ENCODE measurements around the gene WWOX.

The WWOX gene

DNA sequence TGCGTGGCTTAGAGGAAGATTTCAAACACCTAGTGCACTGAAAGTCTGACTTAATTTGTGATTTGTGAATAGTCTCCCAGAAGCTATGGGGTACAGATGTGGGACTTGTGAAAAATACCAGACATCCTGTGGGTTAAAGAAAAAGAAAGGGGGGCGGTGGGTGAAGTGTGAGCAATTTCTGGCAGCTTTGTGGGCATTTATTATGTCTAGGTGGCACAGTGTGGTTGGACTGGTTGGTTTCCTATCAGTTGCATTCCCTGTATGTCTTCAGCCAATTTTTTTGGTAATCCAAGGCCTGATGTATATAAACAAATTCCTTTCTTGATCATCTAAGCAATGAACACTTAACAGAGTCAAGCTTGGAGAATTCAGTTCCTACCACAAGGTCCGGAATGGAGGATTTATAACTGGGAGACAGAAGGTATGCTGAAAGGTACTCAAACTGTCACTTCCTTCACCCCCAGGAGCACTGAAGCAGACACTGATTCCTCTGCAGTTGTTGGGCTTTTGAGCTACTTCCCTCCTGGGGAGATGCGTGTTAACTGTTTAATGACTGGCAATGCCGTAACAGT lies 211.6 kb downstream of the WWOX start:
- H3K27ac ChIP-seq (ENCODE audit: low read length), result peak overlapping the region; percentile 65

GRCh38 chr16:78311831-78312230 lies 212.4 kb downstream of the WWOX start:
- Histone ChIP-seq H3K9ac (ENCODE audit: low read depth, low read length) (no peak overlapping the region), H3K9me3 (ENCODE audit: insufficient read depth, low read length, severe bottlenecking) (no peaks in the 10 kb centered on the region), H3K27ac (ENCODE audit: low read length) (no peak overlapping the region), H3K27me3 (ENCODE audit: insufficient read depth, low read length, poor library complexity) (no peaks in the 10 kb centered on the region), H3K4me3 (ENCODE audit: low read depth in 1 of 2, low read length in 2 of 2) (no peak overlapping the region), H3K4me1 (ENCODE audit: insufficient read depth, low read length) (peaks cover 20% of the 10 kb centered on the region), H4K20me1 (ENCODE audit: insufficient read depth, low read length) (0 out of 2 replicates have a peak, but pooled peaks cover 3% of the 10 kb centered on the region), H3K79me2 (ENCODE audit: insufficient read depth, low read length) (no peaks in the 10 kb centered on the region), H3K36me3 (ENCODE audit: insufficient read depth, low read length) (no peaks in the 10 kb centered on the region), H2AFZ (ENCODE audit: low read depth, low read length) (no peak overlapping the region), H3K4me2 (ENCODE audit: insufficient read depth, low read length) (no peak overlapping the region)
- DNase-seq (no peak), ATAC-seq (ENCODE audit: insufficient read depth, low read depth) (no peak)
- TF ChIP-seq CTCF (IDR thresholded peaks at IDR 0.05; ENCODE audit: borderline replicate concordance, extremely low read depth, low read length, poor library complexity, severe bottlenecking) (no peak), EZH2 (IDR thresholded peaks at IDR 0.05; ENCODE audit: borderline replicate concordance, low read depth, low read length, severe bottlenecking) (no peak)

More for the DNA sequence above, 211.6 kb downstream of the WWOX start:
- Histone ChIP-seq H3K4me2 (ENCODE audit: insufficient read depth, low read length) (0 out of 2 replicates have a peak overlapping the region, but pooled peaks have one; percentile 18), H3K4me1 (ENCODE audit: insufficient read depth, low read length) (peaks cover 20% of the 10 kb centered on the region), H3K27me3 (ENCODE audit: insufficient read depth, low read length, poor library complexity) (no peaks in the 10 kb centered on the region), H3K79me2 (ENCODE audit: insufficient read depth, low read length) (no peaks in the 10 kb centered on the region), H3K36me3 (ENCODE audit: insufficient read depth, low read length) (no peaks in the 10 kb centered on the region), H2AFZ (ENCODE audit: low read depth, low read length) (no peak overlapping the region), H3K4me3 (ENCODE audit: low read depth in 1 of 2, low read length in 2 of 2) (no peak overlapping the region), H3K9me3 (ENCODE audit: insufficient read depth, low read length, severe bottlenecking) (no peaks in the 10 kb centered on the region), H3K9ac (ENCODE audit: low read depth, low read length) (peak overlapping the region; percentile 7; the same call in 1 of the 2 replicates), H4K20me1 (ENCODE audit: insufficient read depth, low read length) (0 out of 2 replicates have a peak, but pooled peaks cover 3% of the 10 kb centered on the region)
- DNase-seq, result peak; percentile 35
- ATAC-seq (ENCODE audit: insufficient read depth, low read depth), result peak; percentile 90
- TF ChIP-seq EZH2 (IDR thresholded peaks at IDR 0.05; ENCODE audit: borderline replicate concordance, low read depth, low read length, severe bottlenecking), result no peak
- TF ChIP-seq CTCF (IDR thresholded peaks at IDR 0.05; ENCODE audit: borderline replicate concordance, extremely low read depth, low read length, poor library complexity, severe bottlenecking), result no peak

- Histone ChIP-seq H4K20me1 (ENCODE audit: insufficient read depth, low read length) (peaks cover 5% of the 10 kb centered on the region; the same call in 1 of the 2 replicates), H3K27ac (ENCODE audit: low read length) (no peak overlapping the region), H3K9ac (ENCODE audit: low read depth, low read length) (no peak overlapping the region), H3K4me3 (ENCODE audit: low read depth in 1 of 2, low read length in 2 of 2) (no peak overlapping the region), H3K36me3 (ENCODE audit: insufficient read depth, low read length) (no peaks in the 10 kb centered on the region), H3K9me3 (ENCODE audit: insufficient read depth, low read length, severe bottlenecking) (no peaks in the 10 kb centered on the region), H3K4me1 (ENCODE audit: insufficient read depth, low read length) (no peaks in the 10 kb centered on the region), H3K27me3 (ENCODE audit: insufficient read depth, low read length, poor library complexity) (no peaks in the 10 kb centered on the region), H3K79me2 (ENCODE audit: insufficient read depth, low read length) (no peaks in the 10 kb centered on the region), H2AFZ (ENCODE audit: low read depth, low read length) (no peak overlapping the region), H3K4me2 (ENCODE audit: insufficient read depth, low read length) (no peak overlapping the region)
- no peak for TF ChIP-seq EZH2 (IDR thresholded peaks at IDR 0.05; ENCODE audit: borderline replicate concordance, low read depth, low read length, severe bottlenecking)
- TF ChIP-seq CTCF (IDR thresholded peaks at IDR 0.05; ENCODE audit: borderline replicate concordance, extremely low read depth, low read length, poor library complexity, severe bottlenecking), result no peak
- ATAC-seq (ENCODE audit: insufficient read depth, low read depth) (no peak), DNase-seq (no peak)
Measured at GRCh38 chr16:78317564-78318240, 218.2 kb downstream of the WWOX start.
